Calu3 (cell line): Measurements from ENCODE around the gene PRKD3. TPM values are rescaled to one million over a fixed set of nuclear protein-coding genes. Genes with fewer than 3 reads are reported as not detected.

Experiments
- Bru-seq: library from RNA; stranded (reverse); fragments of 400-500 nt; gene quantifications from one replicate; lab custom pipeline; 2021; lab: Mats Ljungman, UMichigan
- BruChase-seq, 2 experiments: library from RNA; stranded (reverse); fragments of 400-500 nt; gene quantifications; one replicate each; lab custom pipeline; 2021; lab: Mats Ljungman, UMichigan
- BruUV-seq: library from RNA; stranded (reverse); fragments of 400-500 nt; replicated peaks from 2 replicates; lab custom pipeline; 2021; lab: Mats Ljungman, UMichigan
- CTCF ChIA-PET: fragments of 300-600 bp; sonication (Branson Sonifier 250); formaldehyde crosslinking; loops from one replicate; lab custom pipeline; 2022; ENCODE audit warnings: antibody characterized with exemption; lab: Charles Lee
- DNase-seq: peaks from one replicate; pipeline ENCODE4 v3.0.0; 2022
- H3K27ac Mint-ChIP-seq: one replicate; pipeline ENCODE4 v1.8.0; 2022; ENCODE audit warnings: mixed read lengths; ENCODE audit not compliant: unreplicated experiment
- H3K27me3 Mint-ChIP-seq: one replicate; pipeline ENCODE4 v1.8.0; 2022; ENCODE audit warnings: mixed read lengths; ENCODE audit not compliant: unreplicated experiment
- H3K36me3 Mint-ChIP-seq: one replicate; pipeline ENCODE4 v1.8.0; 2022; ENCODE audit warnings: mild to moderate bottlenecking, moderate library complexity, mixed read lengths; ENCODE audit not compliant: insufficient read depth, unreplicated experiment
- H3K4me1 Mint-ChIP-seq: one replicate; pipeline ENCODE4 v1.8.0; 2022; ENCODE audit warnings: mild to moderate bottlenecking, low read depth, mixed read lengths; ENCODE audit not compliant: unreplicated experiment
- H3K4me3 Mint-ChIP-seq: one replicate; pipeline ENCODE4 v1.8.0; 2022; ENCODE audit warnings: mild to moderate bottlenecking, low read depth, moderate library complexity, mixed read lengths; ENCODE audit not compliant: unreplicated experiment
- H3K9me3 Mint-ChIP-seq: one replicate; pipeline ENCODE4 v1.8.0; 2022; ENCODE audit warnings: low read depth, mixed read lengths; ENCODE audit not compliant: unreplicated experiment
- intact Hi-C: fragments of 100-400 bp; cut with micrococcal nuclease; formaldehyde crosslinking; loops from one replicate; pipeline ENCODE4 v1.10.0; 2022; ENCODE audit not compliant: unreplicated experiment
- long read RNA-seq: library from polyadenylated mRNA; stranded (forward); transcript quantifications from one replicate; pipeline ENCODE4 v2.0.0, GENCODE V29; 2022
- total RNA-seq: library from RNA; stranded (reverse); gene quantifications from 2 replicates; pipeline ENCODE4 v1.2.3, GENCODE V29; 2022
- TF ChIP-seq, protein P1 (sequence below): fragments of 200-600 bp; IDR thresholded peaks from one replicate; pipeline ENCODE4 v1.8.0; 2022; ENCODE audit warnings: antibody characterized with exemption; ENCODE audit not compliant: unreplicated experiment

PRKD3 gene
- 24.8 and 33.4 TPM in 2 replicates for total RNA-seq
- percentile 79 among the genes with signal in this experiment for Bru-seq, nascent RNA
- BruChase-seq, experiment 1, labeled RNA remaining after a 6-hour chase = percentile 77 among the genes with signal in this experiment
- percentile 76 among the genes with signal in this experiment for BruChase-seq, experiment 2, labeled RNA remaining after a 2-hour chase
- long read RNA-seq, partial matches to known transcripts = 1 of 22 reads
- long read RNA-seq, other reads (novel, unspliced or antisense) = 21 of 22 reads

DNA sequence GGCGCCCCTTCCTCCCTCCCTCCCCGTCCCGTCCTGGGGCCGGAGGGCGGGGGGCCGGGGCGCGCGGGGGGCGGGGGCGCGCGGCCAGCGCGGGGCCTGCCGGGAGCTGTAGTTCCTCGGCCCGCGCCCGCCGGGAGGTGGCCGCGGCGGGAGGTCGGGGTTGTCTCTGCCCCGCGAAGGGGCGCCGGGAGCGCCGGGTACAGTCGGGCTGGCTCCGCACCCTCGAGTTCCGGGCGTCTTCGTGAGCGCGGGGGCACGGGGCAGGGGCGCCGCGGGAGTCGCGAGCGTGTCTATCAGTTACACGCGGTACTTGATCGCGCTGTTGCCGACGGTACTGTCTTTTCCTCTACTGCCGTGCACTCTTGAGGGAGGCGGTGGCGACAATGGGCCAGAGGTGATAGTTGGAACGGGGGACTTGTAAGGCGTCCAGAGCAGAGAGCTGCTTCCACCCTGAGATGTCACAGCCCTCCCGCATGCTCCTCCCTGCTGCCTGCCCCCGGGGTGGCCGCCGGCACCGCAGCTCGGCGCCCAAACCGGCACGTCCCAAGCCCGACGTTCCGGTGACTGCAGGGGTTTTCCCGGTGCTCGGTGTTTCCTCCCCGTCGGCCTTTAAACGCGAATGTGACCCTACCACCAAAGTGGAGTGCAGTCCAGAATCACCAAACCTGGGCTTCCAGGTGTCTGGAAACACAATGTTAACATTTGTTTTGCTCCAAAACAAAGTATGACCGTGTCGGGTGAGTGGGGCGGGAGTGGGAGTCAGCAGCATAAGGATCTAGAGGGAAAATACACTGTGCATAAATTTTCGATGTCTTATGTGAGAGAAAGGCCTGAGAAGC lies at the start of gene PRKD3:
Gene PRKD3 (minus strand): TSS at position 48 of the 839 bp plus-strand sequence. CDS start 8,309 bp downstream, outside the sequence.
- peak within 1 kb of the TSS; percentile 89 for H3K27ac Mint-ChIP-seq
- peak within 1 kb of the TSS; percentile 81 for H3K4me3 Mint-ChIP-seq

GRCh38 chr2:37372000-37372399 lies 47.4 kb upstream of the PRKD3 start:
- DNase-seq = no peak
- intact Hi-C loops = no loop called here
- H3K9me3 Mint-ChIP-seq = no peaks in the 10 kb centered on the region
- no peaks in the 10 kb centered on the region for H3K27me3 Mint-ChIP-seq
- CTCF ChIA-PET = no interaction called here
- no peaks in the 10 kb centered on the region for H3K4me1 Mint-ChIP-seq
- no TSS peak for BruUV-seq
- H3K36me3 Mint-ChIP-seq = no peaks in the 10 kb centered on the region
- H3K4me3 Mint-ChIP-seq = no peak overlapping the region
- TF ChIP-seq, protein P1, sequence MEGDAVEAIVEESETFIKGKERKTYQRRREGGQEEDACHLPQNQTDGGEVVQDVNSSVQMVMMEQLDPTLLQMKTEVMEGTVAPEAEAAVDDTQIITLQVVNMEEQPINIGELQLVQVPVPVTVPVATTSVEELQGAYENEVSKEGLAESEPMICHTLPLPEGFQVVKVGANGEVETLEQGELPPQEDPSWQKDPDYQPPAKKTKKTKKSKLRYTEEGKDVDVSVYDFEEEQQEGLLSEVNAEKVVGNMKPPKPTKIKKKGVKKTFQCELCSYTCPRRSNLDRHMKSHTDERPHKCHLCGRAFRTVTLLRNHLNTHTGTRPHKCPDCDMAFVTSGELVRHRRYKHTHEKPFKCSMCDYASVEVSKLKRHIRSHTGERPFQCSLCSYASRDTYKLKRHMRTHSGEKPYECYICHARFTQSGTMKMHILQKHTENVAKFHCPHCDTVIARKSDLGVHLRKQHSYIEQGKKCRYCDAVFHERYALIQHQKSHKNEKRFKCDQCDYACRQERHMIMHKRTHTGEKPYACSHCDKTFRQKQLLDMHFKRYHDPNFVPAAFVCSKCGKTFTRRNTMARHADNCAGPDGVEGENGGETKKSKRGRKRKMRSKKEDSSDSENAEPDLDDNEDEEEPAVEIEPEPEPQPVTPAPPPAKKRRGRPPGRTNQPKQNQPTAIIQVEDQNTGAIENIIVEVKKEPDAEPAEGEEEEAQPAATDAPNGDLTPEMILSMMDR = no peak
- no peak overlapping the region for H3K27ac Mint-ChIP-seq

More for the DNA sequence above, at the start of gene PRKD3:
- H3K36me3 Mint-ChIP-seq = peaks cover 24% of the 10 kb centered on the region
- intact Hi-C loops = loop anchor here (1.0 kb wide), 1 partner anchor 65 kb away; no protein-coding TSS in a partner anchor
- DNase-seq = peak; percentile 59
- CTCF ChIA-PET = no interaction called here
- BruUV-seq = no TSS peak
- H3K27me3 Mint-ChIP-seq = peaks cover 9% of the 10 kb centered on the region
- H3K9me3 Mint-ChIP-seq = no peaks in the 10 kb centered on the region
- TF ChIP-seq, protein P1 = no peak
- H3K4me1 Mint-ChIP-seq = peaks cover 26% of the 10 kb centered on the region

DNA sequence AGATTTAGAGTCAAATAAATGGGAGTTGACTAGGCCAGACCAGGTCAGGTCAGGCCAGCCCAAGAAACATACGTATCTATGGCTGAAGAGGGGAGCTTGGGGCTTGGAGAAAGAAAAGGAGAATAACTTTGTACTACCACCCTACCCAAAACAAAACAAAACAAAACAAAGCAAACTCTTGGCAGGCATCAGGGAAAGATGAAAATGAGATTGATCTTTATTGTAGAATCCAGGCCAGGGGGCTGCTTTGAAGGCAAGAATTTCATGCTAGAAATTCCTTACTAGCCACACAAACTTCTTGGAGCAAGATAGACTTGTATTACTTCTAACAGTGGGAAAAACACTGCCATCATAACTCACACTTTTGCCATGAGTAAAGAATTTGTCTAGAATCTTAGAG lies 46.0 kb upstream of the PRKD3 start:
- Mint-ChIP-seq H3K36me3 (no peaks in the 10 kb centered on the region), H3K27ac (no peak overlapping the region), H3K4me1 (no peaks in the 10 kb centered on the region), H3K9me3 (no peaks in the 10 kb centered on the region), H3K27me3 (no peaks in the 10 kb centered on the region), H3K4me3 (no peak overlapping the region)
- intact Hi-C loops = no loop called here
- no peak for DNase-seq
- TF ChIP-seq, protein P1 = no peak
- CTCF ChIA-PET = no interaction called here
- BruUV-seq = no TSS peak

- H3K4me3 Mint-ChIP-seq = no peak overlapping the region
- BruUV-seq = no TSS peak
- H3K27me3 Mint-ChIP-seq = no peaks in the 10 kb centered on the region
- H3K36me3 Mint-ChIP-seq = no peaks in the 10 kb centered on the region
- CTCF ChIA-PET = no interaction called here
- no peaks in the 10 kb centered on the region for H3K4me1 Mint-ChIP-seq
- intact Hi-C loops = no loop called here
- no peak overlapping the region for H3K27ac Mint-ChIP-seq
- H3K9me3 Mint-ChIP-seq = no peaks in the 10 kb centered on the region
- no peak for DNase-seq
- TF ChIP-seq, protein P1 = no peak
These were observed 43.4 kb upstream of the PRKD3 start for GRCh38 chr2:37367984-37368383.
